GM19372 (cell line): ENCODE data around the gene TBX2.

Source experiments
- ATAC-seq: cut with Tn5 transposase; IDR thresholded peaks from one replicate; pipeline ENCODE4 v1.9.1; 2021; ENCODE audit warnings: mild to moderate bottlenecking, low read depth, moderate library complexity; ENCODE audit not compliant: unreplicated experiment

TBX2 gene

GRCh38 chr17:61368049-61368831 lies 31.4 kb upstream of the TBX2 start:
- no peak for ATAC-seq

- no peak for ATAC-seq
Measured at GRCh38 chr17:61368832-61369450, 30.7 kb upstream of the TBX2 start.

- ATAC-seq = no peak
Measured at GRCh38 chr17:61369751-61370150, 29.9 kb upstream of the TBX2 start.

GRCh38 chr17:61371179-61371578 lies 28.5 kb upstream of the TBX2 start:
- ATAC-seq = no peak

DNA sequence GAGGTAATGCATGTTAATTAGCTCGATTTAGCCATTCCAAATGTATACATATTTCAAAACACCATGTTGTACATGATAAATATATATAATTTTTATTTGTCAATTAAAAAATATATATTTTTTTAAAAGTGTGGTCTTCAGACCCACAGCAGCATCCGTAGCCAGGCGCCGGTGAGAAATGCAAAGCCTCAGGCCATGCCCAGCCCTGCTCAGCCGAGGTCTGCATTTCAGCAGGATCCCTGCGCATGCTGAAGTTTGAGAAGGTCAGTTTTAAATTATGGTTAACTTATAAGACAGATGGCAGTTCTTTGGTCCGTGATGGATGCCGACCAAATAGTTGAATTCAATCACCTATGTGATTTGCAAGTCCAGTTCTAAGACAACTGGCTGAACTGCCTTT lies 28.0 kb upstream of the TBX2 start:
- no peak for ATAC-seq

GRCh38 chr17:61372436-61372835 lies 27.2 kb upstream of the TBX2 start:
- no peak for ATAC-seq

GRCh38 chr17:61376931-61377838 lies 22.5 kb upstream of the TBX2 start:
- no peak for ATAC-seq

- ATAC-seq = no peak
Measured at GRCh38 chr17:61378658-61379456, 20.8 kb upstream of the TBX2 start.

- no peak for ATAC-seq
Measured at GRCh38 chr17:61379457-61380216, 20.0 kb upstream of the TBX2 start.

DNA sequence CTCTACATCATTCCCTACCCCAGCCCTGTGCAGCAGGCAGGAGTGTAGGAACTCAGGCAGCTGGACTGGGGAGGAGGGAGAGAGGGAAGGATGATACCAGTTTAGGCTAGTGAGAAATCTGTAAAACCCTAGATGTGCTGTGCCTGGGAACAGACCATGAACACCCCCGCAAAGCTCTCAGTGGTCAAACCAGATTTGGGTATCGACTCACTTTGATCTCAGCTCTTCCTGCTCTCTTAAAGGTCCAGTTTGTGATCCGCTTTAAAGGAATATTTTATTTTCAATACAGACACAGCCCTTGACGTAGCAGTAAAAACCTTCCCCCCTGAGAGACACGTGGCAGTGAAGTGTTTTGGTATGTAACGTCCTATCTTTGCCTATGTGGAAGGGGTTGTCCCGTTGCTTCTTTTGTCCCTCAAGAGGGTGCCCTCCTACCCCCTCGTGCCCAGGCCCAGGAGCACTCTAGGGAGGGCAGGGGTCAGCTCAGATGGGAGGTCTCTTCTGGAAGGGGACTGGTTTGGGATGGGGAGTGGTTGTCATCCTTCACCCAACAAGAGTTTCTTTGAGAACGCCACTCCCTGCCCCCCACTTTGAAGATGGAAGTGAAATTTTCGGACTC lies 19.3 kb upstream of the TBX2 start:
- ATAC-seq = no peak

- ATAC-seq = no peak
Measured at GRCh38 chr17:61380836-61381525, 18.7 kb upstream of the TBX2 start.

DNA sequence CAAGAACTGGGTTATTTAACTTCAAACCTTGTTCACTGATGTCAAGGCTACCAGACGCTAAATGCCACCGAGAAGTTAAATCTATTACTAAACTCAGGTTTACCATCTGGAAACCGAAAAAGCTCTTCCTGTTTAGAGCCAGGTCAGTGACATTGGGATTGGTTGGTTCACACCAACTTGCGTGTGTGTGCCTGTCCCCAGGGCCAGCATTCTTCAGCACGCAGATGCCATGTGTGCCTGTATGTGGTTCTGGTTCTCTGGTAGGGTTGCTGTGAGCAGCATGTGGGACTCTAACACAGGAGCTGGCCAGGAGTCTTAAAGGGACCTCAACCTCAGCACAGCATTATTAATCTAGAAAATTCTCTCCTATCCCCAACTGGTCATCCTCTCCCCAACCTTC lies 18.1 kb upstream of the TBX2 start:
- ATAC-seq = no peak

GRCh38 chr17:61382796-61383688 lies 16.6 kb upstream of the TBX2 start:
- ATAC-seq = no peak

DNA sequence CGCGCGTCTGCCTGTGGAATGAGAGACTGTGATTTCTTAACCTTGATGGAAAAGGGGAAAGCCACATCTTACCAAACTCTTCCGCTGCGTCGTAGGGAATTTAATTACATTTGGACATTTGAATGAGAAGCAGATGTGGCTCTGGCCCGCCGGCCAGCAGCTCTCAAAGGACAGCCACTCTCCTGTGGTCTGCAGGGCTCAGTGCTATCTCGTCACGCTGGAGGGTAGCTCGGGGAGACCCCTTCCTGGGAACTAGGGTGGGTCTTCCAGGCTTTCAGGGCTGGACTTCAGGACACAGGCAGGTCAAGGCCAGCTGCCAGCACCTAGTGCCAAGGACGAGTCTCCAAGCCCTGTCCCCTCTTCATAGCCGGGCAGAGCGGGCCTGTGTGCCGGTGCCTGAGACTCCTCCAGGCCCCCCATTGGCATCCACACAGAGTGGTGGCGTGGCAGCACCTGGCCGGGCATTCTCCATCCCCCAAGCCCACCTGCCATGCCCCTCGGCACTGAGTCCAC lies 15.9 kb upstream of the TBX2 start:
- ATAC-seq = no peak

DNA sequence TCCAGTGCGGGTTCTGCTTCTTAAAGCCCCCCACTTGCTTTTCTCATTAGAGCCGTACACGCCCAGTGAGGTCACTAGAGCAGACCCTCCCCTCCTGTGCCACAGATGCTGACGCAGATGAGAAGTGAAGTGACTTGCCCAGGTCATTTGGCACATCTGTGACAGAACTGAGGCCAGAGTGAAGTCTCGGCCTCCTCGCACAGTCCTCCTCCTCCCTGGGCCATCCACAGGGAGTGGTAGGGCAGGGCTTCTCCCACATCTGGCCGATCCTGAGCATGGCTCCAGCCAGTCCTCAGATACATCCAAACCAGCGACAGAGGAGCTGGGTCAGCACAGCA lies 15.3 kb upstream of the TBX2 start:
- no peak for ATAC-seq

GRCh38 chr17:61384692-61385576 lies 14.7 kb upstream of the TBX2 start:
- no peak for ATAC-seq
